NOMO-1 (cell line): ENCODE results near the gene FOXJ1.

ENCODE experiments used
- DNase-seq, 2 experiments: peaks; one replicate each; lab custom pipeline; 2025; ENCODE audit not compliant: unreplicated experiment in 2 of 2; lab: John Stamatoyannopoulos, UW

Gene FOXJ1

GRCh38 chr17:76142585-76143041 lies 1.6 kb upstream of the FOXJ1 start:
- no peak for DNase-seq

GRCh38 chr17:76142039-76142584 lies 1.1 kb upstream of the FOXJ1 start:
- no peak for DNase-seq

GRCh38 chr17:76140661-76141211 lies 309 bp downstream of the FOXJ1 start:
- no peak for DNase-seq

GRCh38 chr17:76139801-76140660 lies 1.0 kb downstream of the FOXJ1 start:
- no peak for DNase-seq

- DNase-seq, result no peak
Measured at GRCh38 chr17:76138896-76139752, 1.9 kb downstream of the FOXJ1 start.

GRCh38 chr17:76138234-76138895 lies 2.7 kb downstream of the FOXJ1 start:
- DNase-seq, result no peak

- DNase-seq, result no peak
Measured at GRCh38 chr17:76137351-76138233, 3.5 kb downstream of the FOXJ1 start.

- no peak for DNase-seq
Measured at GRCh38 chr17:76137001-76137350, 4.1 kb downstream of the FOXJ1 start.

- DNase-seq, result no peak
Measured at GRCh38 chr17:76136276-76137000, 4.6 kb downstream of the FOXJ1 start.

GRCh38 chr17:76135810-76136188 lies 5.2 kb downstream of the FOXJ1 start:
- no peak for DNase-seq

- no peak for DNase-seq
Measured at GRCh38 chr17:76134911-76135809, 5.9 kb downstream of the FOXJ1 start.

GRCh38 chr17:76132574-76133338 lies 8.3 kb downstream of the FOXJ1 start:
- no peak for DNase-seq

GRCh38 chr17:76131692-76132573 lies 9.1 kb downstream of the FOXJ1 start:
- no peak for DNase-seq

GRCh38 chr17:76131051-76131691 lies 9.9 kb downstream of the FOXJ1 start:
- no peak for DNase-seq

- DNase-seq, result no peak
Measured at GRCh38 chr17:76130473-76130872, 10.6 kb downstream of the FOXJ1 start.

- no peak for DNase-seq
Measured at GRCh38 chr17:76125922-76126321, 15.1 kb downstream of the FOXJ1 start.
